HG02981 (cell line): Measurements from ENCODE around the gene WDR93.
"Not testable (repeated sequence)": the region's sequence is repeated elsewhere in the genome, so short reads cannot be mapped to it uniquely, and the experiment has no call there.

Source experiments
- ATAC-seq: cut with Tn5 transposase; IDR thresholded peaks from one replicate; pipeline ENCODE4 v1.9.1; 2021; ENCODE audit warnings: mild to moderate bottlenecking, moderate library complexity; ENCODE audit not compliant: unreplicated experiment

WDR93 gene

DNA sequence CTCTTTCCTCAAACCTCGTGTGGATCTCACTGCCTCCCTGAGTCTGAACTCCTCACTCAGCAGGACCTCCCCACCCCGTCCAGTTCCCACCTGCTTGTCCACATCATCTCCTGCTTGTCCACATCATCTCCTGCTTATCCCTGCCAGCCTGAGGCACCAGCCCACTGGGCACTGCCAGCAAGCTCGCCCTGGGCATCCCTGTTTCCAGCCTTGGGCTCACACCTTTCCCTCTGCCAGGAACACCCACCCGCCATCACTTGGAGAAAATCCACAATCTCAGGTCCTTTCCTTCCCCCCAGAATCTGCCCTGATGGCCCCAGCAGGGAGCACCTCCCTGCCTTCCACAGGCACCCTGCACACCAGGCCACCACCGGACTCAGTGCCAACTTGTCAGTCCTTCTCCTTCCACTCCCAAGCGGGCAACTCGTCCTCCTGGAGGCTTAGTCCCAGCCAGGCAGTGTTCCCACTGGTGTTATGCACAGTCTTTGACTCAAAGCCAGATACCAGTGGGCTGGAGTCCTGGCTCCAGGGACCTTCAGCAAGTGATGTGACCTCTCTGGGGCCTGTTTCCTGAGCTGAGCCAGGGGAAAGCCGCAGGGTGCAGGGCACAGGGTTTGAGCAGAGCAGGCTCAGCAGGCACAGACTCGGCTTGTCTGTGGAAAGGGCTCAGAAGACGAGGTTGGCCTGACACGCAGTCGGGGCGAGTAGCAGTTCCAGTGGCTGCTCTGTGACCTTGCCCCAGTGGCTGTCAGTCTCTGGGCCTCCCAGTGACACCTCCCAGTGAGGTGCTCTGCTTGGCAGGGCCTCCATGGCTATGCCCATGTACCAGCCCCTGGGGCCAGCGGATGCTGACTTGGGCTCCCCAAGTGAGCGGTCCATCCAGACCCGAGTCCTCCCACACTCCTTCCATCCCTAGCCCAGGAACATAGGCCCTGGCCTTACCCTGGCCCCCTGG is 76.0 kb downstream of the WDR93 start:
- ATAC-seq, result no peak

DNA sequence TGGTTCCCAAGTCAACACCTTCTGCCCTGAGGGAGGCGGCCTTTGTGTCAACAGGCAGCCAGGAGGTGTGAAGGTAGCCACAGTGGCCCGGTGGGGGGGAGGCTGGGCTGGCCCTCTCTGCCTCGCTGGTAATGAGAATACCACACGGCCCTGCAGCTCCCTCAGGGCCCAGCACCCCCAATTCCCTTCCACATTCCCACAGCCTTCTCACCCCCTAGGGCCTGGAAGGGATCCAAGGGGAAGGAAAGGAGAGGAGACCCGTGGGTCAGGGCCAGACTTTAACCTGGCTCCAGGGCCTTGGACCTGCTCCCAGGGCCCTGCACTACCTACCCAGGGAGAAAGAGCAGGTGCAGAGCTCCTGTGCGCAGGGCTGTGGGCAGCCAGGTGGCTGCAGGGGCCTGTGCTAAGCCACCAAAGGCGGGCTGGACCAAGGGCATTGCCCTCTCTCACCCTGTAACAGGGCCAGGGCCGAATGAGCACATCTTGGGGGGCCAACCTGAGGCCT is 76.9 kb downstream of the WDR93 start:
- ATAC-seq, result no peak

DNA sequence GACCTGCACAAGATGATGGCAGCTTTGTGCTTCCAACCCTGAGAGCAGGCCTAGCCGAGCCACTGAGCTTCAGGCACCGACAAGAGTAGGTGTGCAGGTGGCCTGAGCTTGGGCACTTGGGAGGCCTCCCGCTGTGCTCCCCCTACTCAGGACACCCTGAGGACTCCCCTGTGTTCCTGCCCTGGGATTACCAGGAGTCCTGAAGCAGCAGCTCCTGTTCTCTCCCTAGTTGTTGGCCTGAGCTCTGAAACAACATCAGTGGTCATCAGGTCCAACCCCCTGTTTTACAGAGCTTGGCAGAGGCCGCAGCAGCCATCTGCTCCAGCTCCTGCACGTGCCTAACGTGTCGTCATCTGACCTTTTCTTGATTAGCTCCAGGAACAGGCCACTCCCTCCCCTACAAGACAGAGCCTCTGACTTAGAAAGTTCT is 77.5 kb downstream of the WDR93 start:
- no peak for ATAC-seq

DNA sequence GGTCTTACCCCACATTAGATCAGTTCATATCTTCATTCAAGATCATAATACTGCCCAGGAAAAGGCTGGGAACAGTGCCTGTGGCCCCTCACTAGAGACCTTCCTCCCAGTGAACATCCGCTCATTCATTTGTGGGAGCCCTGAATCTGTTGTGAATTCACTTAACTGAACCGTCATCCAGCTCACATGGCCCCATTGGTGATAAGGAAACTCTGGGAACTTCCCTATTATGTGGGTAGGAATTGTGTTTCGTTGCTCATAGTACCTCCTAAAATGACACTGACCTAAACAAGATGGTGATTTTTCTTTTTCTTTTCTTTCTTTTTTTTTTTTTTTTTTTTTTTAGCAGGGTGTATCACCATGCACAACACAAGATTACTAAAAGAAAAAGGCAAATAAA is 78.8 kb downstream of the WDR93 start:
- ATAC-seq, result no peak

DNA sequence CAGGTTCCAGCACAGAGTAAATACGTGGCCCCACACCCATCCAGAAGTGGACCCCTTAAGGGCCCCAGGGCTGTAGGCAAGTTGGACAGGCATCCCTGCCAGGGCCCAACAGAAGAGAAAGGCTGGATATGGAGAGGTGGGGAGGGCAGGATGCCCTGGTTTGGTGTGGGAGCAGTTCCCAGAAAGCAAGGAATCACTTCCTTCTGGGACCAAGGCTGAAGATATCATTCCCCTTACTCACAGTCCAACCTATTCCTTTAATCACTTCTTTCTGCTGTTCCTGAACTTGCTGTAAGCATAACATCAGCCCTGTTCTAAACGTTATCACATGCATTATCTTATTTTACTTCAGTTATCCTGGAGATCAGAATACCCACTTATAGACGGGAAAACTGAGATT is 79.4 kb downstream of the WDR93 start:
- no peak for ATAC-seq

DNA sequence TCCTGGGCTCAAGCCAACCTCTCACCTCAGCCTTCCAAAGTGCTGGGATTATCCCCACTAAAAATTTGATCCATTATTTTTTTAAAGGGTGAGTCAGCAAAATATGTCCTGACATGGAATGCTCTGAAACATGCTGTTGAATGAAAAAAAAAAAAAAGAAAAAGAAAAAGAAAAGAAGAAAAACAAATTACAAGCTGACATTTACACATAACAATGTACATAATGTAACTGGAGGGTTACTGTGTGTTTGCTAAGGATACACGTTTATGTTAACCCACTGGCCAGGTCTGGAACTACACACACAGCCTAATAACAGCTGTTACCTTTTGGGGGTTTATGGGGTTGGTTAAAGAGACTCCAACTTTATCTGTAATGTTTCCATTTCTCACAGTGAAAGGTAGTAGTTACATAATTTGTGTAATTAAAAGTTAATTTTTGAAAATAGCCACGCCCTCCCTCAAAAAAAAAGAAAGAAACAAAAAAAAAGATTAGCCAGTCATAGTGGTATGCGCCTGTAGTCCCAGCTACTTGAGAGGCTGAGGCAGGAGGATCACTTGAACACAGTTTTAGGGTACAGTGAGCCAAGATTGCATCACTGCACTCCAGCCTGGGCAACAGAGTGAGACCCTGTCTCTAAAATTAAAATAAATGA is 82.4 kb downstream of the WDR93 start:
- ATAC-seq, result no peak

DNA sequence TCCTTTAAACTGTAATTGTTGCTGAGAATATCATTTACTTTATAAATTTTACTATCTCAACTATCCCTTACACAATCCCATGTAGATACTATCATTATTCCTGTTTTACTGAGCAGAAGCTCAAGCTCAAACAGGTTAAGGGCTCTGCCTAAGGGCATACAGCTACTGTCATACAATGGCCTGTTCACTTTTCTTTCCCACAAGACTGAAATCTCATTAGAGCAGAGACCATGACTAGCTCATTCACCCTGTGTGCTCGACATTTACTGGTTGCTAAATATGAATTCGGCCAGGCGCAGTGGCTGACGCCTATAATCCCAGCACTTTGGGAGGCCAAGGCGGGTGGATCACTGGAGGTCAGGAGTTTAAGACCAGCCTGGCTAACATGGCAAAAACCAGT is 83.9 kb downstream of the WDR93 start:
- no peak for ATAC-seq

DNA sequence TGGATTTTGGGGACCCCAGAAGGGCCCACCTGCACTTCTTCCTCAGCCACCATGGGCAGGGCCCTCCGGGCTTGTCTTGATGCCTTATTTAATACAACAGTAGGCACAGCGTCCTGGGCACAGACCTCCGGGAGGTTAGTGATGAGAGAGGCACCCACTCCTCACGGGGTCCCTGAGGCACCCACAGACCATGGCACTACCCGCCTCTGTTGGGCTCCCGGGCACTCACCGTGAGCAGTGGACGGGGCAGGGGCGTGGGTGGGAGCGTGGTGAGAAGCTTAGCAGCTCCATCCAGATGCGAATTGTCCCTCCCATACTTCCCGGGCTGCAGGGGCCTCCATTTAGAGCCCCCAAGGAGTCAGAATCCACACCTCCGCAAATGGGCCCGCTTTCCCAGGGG is 85.2 kb downstream of the WDR93 start:
- ATAC-seq, result no peak

DNA sequence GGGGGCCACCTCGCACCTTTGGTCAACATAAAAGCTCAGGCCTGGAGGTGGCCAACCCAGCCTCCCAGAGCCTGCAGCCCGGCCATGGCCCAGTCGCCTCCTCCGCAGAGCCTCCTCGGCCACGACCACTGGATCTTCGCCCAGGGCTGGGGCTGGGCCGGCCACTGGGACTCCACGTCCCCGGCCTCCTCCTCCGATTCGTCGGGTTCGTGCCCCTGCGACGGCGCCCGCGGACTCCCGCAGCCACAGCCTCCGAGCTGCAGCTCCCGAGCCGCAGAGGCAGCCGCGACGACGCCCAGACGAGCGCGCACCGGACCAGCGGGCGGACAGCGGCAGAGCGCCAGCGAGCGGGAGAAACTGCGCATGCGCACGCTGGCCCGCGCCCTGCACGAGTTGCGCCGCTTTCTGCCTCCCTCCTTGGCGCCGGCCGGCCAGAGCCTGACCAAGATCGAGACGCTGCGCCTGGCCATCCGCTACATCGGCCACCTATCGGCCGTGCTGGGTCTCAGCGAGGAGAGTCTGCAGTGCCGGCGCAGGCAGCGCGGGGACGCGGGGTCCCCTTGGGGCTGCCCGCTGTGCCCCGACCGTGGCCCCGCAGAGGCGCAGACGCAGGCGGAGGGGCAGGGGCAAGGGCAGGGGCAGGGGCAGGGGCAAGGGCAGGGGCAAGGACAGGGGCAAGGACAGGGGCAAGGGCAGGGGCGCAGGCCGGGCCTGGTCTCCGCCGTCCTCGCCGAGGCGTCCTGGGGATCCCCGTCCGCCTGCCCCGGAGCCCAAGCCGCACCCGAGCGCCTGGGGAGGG is 85.9 kb downstream of the WDR93 start, which contains the start of gene MESP2:
TSS of gene MESP2 (plus strand) at position 59 of the 799 bp plus-strand sequence. CDS start at position 85, 26 bp downstream.
- peak; percentile 63 for ATAC-seq

DNA sequence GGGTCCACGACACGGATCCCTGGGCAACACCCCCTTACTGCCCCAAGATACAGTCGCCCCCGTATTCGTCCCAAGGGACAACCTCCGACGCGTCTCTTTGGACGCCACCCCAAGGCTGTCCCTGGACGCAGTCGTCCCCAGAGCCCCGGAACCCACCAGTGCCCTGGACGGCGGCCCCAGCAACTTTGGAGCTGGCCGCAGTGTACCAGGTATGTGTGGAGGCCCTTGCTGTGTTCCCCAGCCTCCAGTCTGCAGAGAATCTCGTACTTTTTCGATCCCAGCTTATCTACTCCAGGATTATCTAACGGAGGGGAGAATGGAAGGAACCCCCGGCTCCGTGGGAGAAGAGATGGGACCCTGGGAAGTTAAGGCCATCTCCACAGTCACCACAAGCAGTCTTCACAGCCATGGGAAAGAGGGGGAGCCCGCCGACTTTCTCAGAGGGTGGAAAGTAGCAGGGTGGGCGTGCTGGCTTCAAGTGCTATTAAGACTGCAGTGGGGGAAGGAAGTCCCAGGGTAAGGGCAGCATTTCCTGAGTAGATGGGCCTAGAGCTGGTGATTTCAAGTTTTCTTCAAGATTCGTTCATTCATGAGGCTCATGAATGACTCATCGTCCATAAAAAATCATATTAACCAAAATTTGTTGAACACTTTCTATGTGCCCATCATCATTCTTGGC is 86.6 kb downstream of the WDR93 start:
- no peak for ATAC-seq

DNA sequence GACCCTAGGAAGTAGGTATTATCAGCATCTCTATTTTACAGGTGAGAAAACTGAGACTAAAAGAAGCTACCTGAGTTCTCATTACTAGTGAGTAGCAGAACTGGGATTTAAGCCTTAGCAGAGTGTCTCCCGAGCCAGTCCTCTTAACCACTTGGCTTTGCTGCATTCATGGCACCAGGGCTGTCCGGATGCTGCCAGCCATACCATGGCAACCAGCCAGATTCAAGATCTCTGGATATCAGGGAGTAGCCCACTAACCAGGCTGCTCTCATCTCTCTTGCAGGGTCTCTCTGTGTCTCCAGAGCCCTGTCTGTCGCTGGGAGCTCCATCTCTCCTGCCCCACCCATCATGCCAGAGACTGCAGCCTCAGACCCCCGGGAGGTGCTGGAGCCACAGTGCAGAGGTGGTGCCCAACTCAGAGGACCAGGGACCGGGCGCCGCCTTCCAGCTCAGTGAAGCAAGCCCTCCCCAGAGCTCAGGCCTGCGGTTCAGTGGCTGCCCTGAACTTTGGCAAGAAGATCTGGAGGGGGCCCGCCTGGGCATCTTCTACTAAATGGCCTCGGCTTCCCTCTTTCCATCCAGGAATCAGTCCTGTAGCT is 87.3 kb downstream of the WDR93 start:
- ATAC-seq, result no peak

DNA sequence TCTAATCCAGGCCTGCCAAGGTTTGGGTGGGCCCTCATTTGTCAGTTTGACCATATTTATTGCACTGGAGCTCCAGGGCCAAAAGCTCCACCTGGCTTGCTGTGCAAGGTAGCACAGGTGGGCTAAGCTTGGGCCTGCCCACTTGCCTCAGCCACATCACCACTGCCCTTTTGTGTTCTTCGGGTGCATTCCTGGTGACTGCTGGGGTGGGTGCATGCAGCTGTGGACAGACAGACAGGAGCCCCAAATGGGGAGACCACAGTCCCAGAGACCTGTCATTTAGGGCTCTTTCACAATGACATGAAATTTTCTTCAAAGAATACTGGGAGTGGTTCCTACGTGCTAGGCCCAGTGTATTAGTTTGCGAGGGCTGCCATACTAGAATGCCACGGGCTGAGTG is 88.2 kb downstream of the WDR93 start:
- no peak for ATAC-seq

DNA sequence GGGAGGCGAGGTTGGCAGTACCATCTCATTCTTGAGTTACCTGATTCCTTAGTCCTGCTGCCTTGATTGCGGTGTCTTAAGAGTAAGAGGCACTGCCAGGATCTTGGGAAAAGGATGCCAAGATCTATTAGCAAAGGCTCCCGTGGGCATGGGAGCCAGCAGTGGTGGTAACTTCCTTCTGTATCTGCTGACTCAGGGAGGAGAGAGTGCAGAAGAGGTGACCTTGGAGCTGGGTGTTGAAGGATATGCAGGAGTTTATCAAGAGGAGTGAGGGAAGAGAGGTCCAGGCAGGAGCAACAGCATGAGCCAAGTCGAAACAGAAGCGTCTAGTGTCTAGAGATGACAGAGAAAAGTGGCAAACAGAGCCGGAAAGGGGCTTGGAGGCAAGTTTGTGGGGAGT is 90.0 kb downstream of the WDR93 start:
- ATAC-seq, result no peak

DNA sequence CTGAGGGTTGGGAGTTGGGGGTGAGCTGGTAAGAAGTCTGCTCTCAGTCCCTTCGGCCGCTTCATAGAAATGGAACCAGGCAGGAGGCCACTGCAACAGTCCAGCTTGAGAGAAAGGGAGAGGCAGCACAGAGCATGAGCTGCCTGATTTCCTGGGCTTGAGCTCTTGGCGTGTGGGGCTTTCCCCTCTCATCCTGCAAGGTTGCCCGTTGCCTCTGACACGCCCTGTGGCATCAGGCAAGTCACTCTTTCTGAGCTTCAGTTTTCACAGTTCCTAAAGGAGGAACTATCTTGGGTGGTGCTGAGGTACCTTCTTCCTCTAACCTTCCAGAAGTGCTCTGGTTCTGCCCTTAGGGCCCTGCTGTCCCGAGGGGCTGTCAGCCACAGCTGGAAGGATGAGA is 90.4 kb downstream of the WDR93 start:
- ATAC-seq, result no peak

DNA sequence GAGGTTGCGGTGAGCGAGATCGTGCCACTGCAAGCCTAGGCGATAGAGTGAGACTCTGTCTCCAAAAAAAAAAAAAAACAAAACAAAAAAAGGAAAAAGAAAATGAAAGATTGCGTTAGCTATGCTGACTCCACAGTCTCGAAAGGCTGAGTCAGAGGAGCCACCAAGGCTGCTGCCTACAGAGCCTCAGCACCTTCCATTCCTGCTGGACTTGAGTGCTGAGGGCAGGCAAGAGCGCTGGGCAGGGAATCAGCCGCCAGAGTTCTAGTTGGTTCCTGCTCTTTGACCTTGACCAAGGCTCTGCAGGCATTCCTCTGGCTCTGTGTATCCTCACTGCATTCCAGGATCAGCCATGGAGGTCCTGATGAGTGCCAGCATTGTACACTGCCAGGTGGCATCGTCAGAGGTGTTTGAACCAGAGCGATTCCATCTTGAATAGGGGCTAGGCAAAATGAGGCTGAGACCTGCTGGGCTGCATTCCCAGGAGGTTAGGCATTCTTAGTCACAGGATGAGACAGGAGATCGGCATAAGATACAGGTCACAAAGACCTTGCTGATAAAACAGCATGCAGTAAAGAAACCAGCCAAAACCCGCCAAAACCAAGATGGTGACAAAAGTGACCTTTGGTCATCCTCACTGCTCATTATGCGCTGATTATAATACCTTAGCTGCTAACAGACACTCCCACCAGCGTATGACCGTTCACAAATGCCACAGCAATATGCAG is 91.4 kb downstream of the WDR93 start:
- ATAC-seq, result no peak

DNA sequence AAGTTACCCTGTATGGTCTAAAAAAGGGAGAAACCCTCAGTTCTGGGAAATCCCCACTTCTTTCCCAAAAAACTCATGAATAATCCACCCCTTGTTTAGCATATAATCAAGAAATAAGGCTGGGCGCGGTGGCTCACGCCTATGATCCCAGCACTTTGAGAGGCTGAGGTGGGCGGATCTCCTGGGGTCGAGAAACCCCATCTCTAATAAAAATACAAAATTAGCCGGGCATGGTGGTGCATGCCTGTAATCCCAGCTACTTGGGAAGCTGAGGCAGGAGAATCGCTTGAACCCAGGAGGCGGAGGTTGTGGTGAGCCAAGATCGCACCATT is 92.0 kb downstream of the WDR93 start:
- ATAC-seq, result not testable (repeated sequence)

DNA sequence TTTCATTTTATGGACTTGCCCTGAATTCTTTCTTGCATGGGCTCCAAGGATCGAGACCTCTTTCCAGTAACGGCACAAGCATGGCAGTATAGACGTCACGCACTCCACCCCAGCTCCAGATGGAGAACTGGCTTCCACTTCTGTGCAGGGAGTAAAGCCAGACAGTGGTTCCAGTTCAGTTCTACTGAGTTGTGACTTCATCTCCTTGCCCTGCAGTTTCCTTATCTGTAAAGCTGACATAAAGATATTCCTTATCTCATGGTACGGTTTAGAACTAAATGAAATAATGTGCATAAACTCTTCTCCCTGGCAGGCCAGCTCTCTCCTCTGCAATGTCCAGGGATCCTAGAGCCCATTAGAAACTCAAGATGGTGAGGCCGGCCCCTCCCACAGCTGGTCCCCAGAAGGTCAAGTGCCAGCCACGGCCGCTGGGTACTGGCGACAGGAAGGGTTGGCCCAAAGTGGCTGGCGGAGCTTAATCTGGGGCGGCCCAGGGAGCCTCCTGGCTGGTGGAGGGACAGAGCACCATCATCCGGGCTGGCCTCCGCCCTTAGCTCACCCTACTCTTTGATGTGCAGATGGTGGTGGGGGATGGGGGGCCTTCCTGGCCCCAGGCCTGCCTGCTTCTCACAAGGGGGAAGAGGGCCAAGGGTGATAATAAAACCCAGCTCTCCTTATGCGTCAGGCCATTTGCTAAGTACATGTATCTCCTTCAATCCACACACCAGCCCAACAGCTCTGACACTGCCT is 92.7 kb downstream of the WDR93 start:
- no peak for ATAC-seq

DNA sequence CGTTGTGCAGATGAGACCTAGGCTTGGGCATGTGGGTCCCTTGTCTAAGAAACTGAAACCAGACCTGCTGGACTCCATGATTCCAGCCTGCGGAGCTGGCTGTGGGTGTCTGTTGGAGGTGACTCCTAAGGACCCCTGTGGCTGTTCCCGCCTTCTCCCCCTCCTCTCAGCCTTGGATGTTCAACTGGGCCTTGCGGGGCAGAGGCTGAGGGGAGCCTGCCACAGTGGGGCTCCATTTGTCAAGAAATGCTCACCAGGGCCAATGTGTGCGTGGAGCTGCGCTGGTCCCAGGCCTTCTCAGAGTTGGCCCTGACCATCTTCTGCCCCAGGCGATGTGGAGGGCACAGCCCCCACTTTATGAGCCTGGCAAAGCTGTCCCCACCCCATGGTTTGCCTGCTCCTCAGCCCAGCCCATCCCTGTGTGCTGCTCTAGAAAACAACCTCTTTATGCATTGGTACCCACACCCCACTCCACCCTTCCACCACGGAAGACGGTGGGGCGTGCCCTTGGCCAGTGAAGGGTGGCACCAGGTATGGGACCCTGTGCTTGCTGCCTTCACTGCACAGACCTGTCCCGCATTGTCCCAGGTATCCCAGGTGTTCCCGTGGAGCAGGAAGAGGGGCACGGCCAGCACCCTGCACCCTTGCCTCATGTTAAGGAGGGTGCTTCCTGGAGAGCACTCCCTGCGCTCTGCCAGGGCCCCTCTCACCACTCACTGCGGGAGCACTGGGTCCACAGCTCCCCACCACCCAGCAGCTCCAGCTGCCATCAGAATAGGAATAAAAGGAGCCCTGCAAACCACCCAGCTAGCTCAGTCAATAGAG is 93.5 kb downstream of the WDR93 start:
- ATAC-seq, result no peak
